GM23338 (cell line): ENCODE results near the gene IL1RAPL2. TPM values are rescaled to one million over a fixed set of nuclear protein-coding genes. Genes with fewer than 3 reads are reported as not detected.

Experiments used
- ATAC-seq: fragments of 200-7000 bp; cut with Tn5 transposase; 3 replicates; pipeline ENCODE4 v1.9.1; 2020
- DNase-seq: peaks from one replicate; pipeline ENCODE4 v3.0.0-alpha.2; 2015; ENCODE audit warnings: low spot score
- H2AFZ ChIP-seq: fragments of 200-600 bp; sonication (generic); 2 replicates; pipeline ENCODE4 v1.8.0; 2016; ENCODE audit warnings: antibody characterized with exemption, mild to moderate bottlenecking, moderate library complexity
- H3F3A ChIP-seq: fragments of 200-600 bp; sonication (generic); replicated peaks from 2 replicates; pipeline ENCODE4 v1.8.0; 2017; ENCODE audit warnings: antibody characterized with exemption, mixed run types, low read depth
- H3K27ac ChIP-seq: fragments of 200-600 bp; sonication (generic); 2 replicates; pipeline ENCODE4 v1.6.1; 2016; ENCODE audit warnings: low read depth
- H3K27me3 ChIP-seq: fragments of 200-600 bp; sonication (generic); 2 replicates; pipeline ENCODE4 v1.8.0; 2016; ENCODE audit warnings: mild to moderate bottlenecking, mixed run types, moderate library complexity; ENCODE audit not compliant: insufficient read depth
- H3K36me3 ChIP-seq: fragments of 200-600 bp; sonication (generic); 2 replicates; pipeline ENCODE4 v1.8.0; 2016; ENCODE audit warnings: mild to moderate bottlenecking; ENCODE audit not compliant: insufficient read depth
- H3K4me1 ChIP-seq: fragments of 200-600 bp; sonication (generic); 2 replicates; pipeline ENCODE4 v1.8.0; 2016; ENCODE audit warnings: mild to moderate bottlenecking, moderate library complexity; ENCODE audit not compliant: insufficient read depth
- H3K4me2 ChIP-seq: fragments of 200-600 bp; sonication (generic); 2 replicates; pipeline ENCODE4 v1.7.1; 2017; ENCODE audit warnings: mixed run types
- H3K4me3 ChIP-seq: fragments of 200-600 bp; sonication (generic); 2 replicates; pipeline ENCODE4 v1.6.1; 2016; ENCODE audit warnings: mixed run types
- H3K79me2 ChIP-seq: fragments of 200-600 bp; sonication (generic); replicated peaks from 2 replicates; pipeline ENCODE4 v1.8.0; 2017; ENCODE audit warnings: mild to moderate bottlenecking; ENCODE audit not compliant: insufficient read depth
- H3K9me2 ChIP-seq: fragments of 200-600 bp; sonication (generic); 2 replicates; pipeline ENCODE4 v1.8.0; 2017; ENCODE audit not compliant: insufficient read depth
- H4K20me1 ChIP-seq: fragments of 200-600 bp; sonication (generic); replicated peaks from 2 replicates; pipeline ENCODE4 v1.8.0; 2017; ENCODE audit warnings: mild to moderate bottlenecking; ENCODE audit not compliant: insufficient read depth
- H3K27ac Mint-ChIP-seq: 2 replicates; pipeline ENCODE4 v1.8.0; 2020; ENCODE audit warnings: inconsistent platforms, mild to moderate bottlenecking, moderate library complexity, mixed read lengths
- H3K27me3 Mint-ChIP-seq: 3 replicates; pipeline ENCODE4 v1.8.0; 2022; ENCODE audit warnings: low read depth, mild to moderate bottlenecking, moderate library complexity, mixed read lengths, inconsistent platforms; ENCODE audit not compliant: insufficient read depth, poor library complexity
- H3K36me3 Mint-ChIP-seq: 3 replicates; pipeline ENCODE4 v1.8.0; 2021; ENCODE audit warnings: low read depth, mild to moderate bottlenecking, inconsistent platforms, moderate library complexity, mixed read lengths
- H3K4me1 Mint-ChIP-seq: 3 replicates; pipeline ENCODE4 v1.8.0; 2020; ENCODE audit warnings: mild to moderate bottlenecking, inconsistent platforms, mixed read lengths
- H3K4me3 Mint-ChIP-seq: 3 replicates; pipeline ENCODE4 v1.8.0; 2021; ENCODE audit warnings: moderate library complexity, mild to moderate bottlenecking, inconsistent platforms, mixed read lengths
- H3K9me3 Mint-ChIP-seq: 3 replicates; pipeline ENCODE4 v1.8.0; 2020; ENCODE audit warnings: moderate library complexity, mild to moderate bottlenecking, inconsistent platforms, mixed read lengths
- CREB1 ChIP-seq: fragments of 250-450 bp; sonication (Bioruptor Pico); IDR thresholded peaks from 2 replicates; pipeline ENCODE4 v1.5.0; 2020; ENCODE audit warnings: low read depth, mild to moderate bottlenecking, moderate library complexity
- EZH2phosphoT487 ChIP-seq: fragments of 200-600 bp; sonication (generic); IDR thresholded peaks from one replicate; pipeline ENCODE4 v1.8.1; 2018; ENCODE audit warnings: antibody characterized with exemption; ENCODE audit not compliant: unreplicated experiment
- JUNB ChIP-seq: IDR thresholded peaks from one replicate; pipeline ENCODE4 v1.6.1; 2016; ENCODE audit warnings: antibody characterized with exemption; ENCODE audit not compliant: unreplicated experiment
- NANOG ChIP-seq: IDR thresholded peaks from 2 replicates; pipeline ENCODE4 v1.6.1; 2016; ENCODE audit warnings: antibody characterized with exemption, borderline replicate concordance
- REST ChIP-seq: IDR thresholded peaks from one replicate; pipeline ENCODE4 v1.6.1; 2018; ENCODE audit warnings: antibody characterized with exemption; ENCODE audit not compliant: unreplicated experiment
- STAT1 ChIP-seq: IDR thresholded peaks from one replicate; pipeline ENCODE4 v1.6.1; 2016; ENCODE audit warnings: antibody characterized with exemption; ENCODE audit not compliant: unreplicated experiment
- ZNF114 ChIP-seq: fragments of 250-450 bp; sonication (Bioruptor Pico); IDR thresholded peaks from 2 replicates; pipeline ENCODE4 v1.5.0; 2020; ENCODE audit warnings: mild to moderate bottlenecking, moderate library complexity
- ZNF331 ChIP-seq: fragments of 250-450 bp; sonication (Bioruptor Pico); IDR thresholded peaks from 2 replicates; pipeline ENCODE4 v1.5.0; 2020; ENCODE audit warnings: low read depth, mild to moderate bottlenecking, moderate library complexity
- ZNF462 ChIP-seq: fragments of 250-450 bp; sonication (Bioruptor Pico); IDR thresholded peaks from 2 replicates; pipeline ENCODE4 v1.5.0; 2020; ENCODE audit warnings: mild to moderate bottlenecking, moderate library complexity
- polyA plus RNA-seq: library from polyadenylated mRNA; unstranded; fragments of >200 nt; fragmentation: Nextera tagmentation; extraction: Ambion mirVana; gene quantifications from 2 replicates; pipeline ENCODE4 v1.2.1, GENCODE V29; 2016
- total RNA-seq: library from RNA; depleted of rRNA; stranded (reverse); fragments of >200 nt; shearing (Covaris generic); gene quantifications from 2 replicates; pipeline ENCODE4 v1.2.3, GENCODE V29; 2014
- TF ChIP-seq, protein P1 (sequence below), 2 experiments: fragments of 200-600 bp in 1 of 2; sonication (generic) in 1 of 2; conservative IDR thresholded peaks; 2 replicates each; pipeline versions ENCODE4 v1.5.1 to v1.6.1; 2016 to 2017; ENCODE audit warnings: antibody characterized with exemption in 2 of 2, low read depth in 2 of 2, mild to moderate bottlenecking in 2 of 2, moderate library complexity in 1 of 2

IL1RAPL2 gene
- total and polyA plus RNA-seq, 2 experiments from 2014 or later, result 0.80 to 0.94 TPM

- Mint-ChIP-seq H3K4me1 (peaks cover 2% of the 10 kb centered on the region; the same call in 2 of the 3 replicates), H3K9me3 (0 out of 3 replicates have a peak, but pooled peaks cover 3% of the 10 kb centered on the region), H3K27me3 (no peaks in the 10 kb centered on the region), H3K27ac (no peak overlapping the region), H3K36me3 (peaks cover 3% of the 10 kb centered on the region; the same call in 1 of the 3 replicates), H3K4me3 (no peak overlapping the region)
- Histone ChIP-seq H3K9me2 (no peaks in the 10 kb centered on the region), H4K20me1 (no peaks in the 10 kb centered on the region), H3K4me2 (no peak overlapping the region), H3F3A (no peaks in the 10 kb centered on the region), H3K4me1 (no peaks in the 10 kb centered on the region), H3K4me3 (no peak overlapping the region), H3K79me2 (no peaks in the 10 kb centered on the region), H3K27me3 (no peaks in the 10 kb centered on the region), H3K27ac (no peak overlapping the region), H3K36me3 (no peaks in the 10 kb centered on the region), H2AFZ (no peak overlapping the region)
- ATAC-seq (no peak), DNase-seq (no peak)
- TF ChIP-seq CREB1 (CRISPR knock-in tag) (no peak), EZH2phosphoT487 (no peak), NANOG (no peak), REST (no peak), STAT1 (no peak), JUNB (no peak), ZNF462 (CRISPR knock-in tag) (no peak), ZNF114 (CRISPR knock-in tag) (no peak), ZNF331 (CRISPR knock-in tag) (no peak)
- TF ChIP-seq, protein P1, sequence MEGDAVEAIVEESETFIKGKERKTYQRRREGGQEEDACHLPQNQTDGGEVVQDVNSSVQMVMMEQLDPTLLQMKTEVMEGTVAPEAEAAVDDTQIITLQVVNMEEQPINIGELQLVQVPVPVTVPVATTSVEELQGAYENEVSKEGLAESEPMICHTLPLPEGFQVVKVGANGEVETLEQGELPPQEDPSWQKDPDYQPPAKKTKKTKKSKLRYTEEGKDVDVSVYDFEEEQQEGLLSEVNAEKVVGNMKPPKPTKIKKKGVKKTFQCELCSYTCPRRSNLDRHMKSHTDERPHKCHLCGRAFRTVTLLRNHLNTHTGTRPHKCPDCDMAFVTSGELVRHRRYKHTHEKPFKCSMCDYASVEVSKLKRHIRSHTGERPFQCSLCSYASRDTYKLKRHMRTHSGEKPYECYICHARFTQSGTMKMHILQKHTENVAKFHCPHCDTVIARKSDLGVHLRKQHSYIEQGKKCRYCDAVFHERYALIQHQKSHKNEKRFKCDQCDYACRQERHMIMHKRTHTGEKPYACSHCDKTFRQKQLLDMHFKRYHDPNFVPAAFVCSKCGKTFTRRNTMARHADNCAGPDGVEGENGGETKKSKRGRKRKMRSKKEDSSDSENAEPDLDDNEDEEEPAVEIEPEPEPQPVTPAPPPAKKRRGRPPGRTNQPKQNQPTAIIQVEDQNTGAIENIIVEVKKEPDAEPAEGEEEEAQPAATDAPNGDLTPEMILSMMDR (conservative IDR thresholded peaks at IDR 0.05; ENCODE audit: low read depth in 2 of 2), result no peak
Measured at GRCh38 chrX:105265093-105265492, 699.1 kb downstream of the IL1RAPL2 start.
